PC-9 (cell line): ENCODE measurements around the gene BRD3OS. TPM values are rescaled to one million over a fixed set of nuclear protein-coding genes. Genes with fewer than 3 reads are reported as not detected.

Experiments
- BruUV-seq: library from RNA; stranded (reverse); fragments of 400-500 nt; replicated peaks from 2 replicates; lab custom pipeline; 2021; lab: Mats Ljungman, UMichigan
- CTCF ChIA-PET: fragments of 300-600 bp; sonication (Branson Sonifier 250); formaldehyde crosslinking; loops from one replicate; lab custom pipeline; 2022; ENCODE audit warnings: antibody characterized with exemption; lab: Charles Lee
- POLR2A ChIA-PET: fragments of 300-600 bp; sonication (Branson Sonifier 250); formaldehyde crosslinking; loops from one replicate; lab custom pipeline; 2022; ENCODE audit warnings: antibody characterized with exemption; ENCODE audit not compliant: unreplicated experiment; lab: Charles Lee
- DNase-seq, 2 experiments: peaks; one replicate each; pipeline versions ENCODE4 v3.0.0 to v3.0.0-alpha.2; 2015 to 2022; ENCODE audit warnings: mixed read lengths in 1 of 2
- H2AFZ ChIP-seq: fragments of 200-600 bp; sonication (generic); 2 replicates; pipeline ENCODE4 v1.8.1; 2017; ENCODE audit warnings: antibody characterized with exemption
- H3F3A ChIP-seq: fragments of 200-600 bp; sonication (generic); 2 replicates; pipeline ENCODE4 v1.8.1; 2017; ENCODE audit warnings: antibody characterized with exemption, mild to moderate bottlenecking, low read depth; ENCODE audit not compliant: insufficient read depth
- H3K27ac ChIP-seq: fragments of 200-600 bp; sonication (generic); 2 replicates; pipeline ENCODE4 v1.6.1; 2016; ENCODE audit warnings: mixed run types
- H3K27me3 ChIP-seq: fragments of 200-600 bp; sonication (generic); 2 replicates; pipeline ENCODE4 v1.6.1; 2016; ENCODE audit warnings: low read depth, mixed run types; ENCODE audit not compliant: insufficient read depth
- H3K36me3 ChIP-seq: fragments of 200-600 bp; sonication (generic); 2 replicates; pipeline ENCODE4 v1.6.1; 2016; ENCODE audit warnings: low read depth, mixed run types
- H3K4me1 ChIP-seq: fragments of 200-600 bp; sonication (generic); replicated peaks from 2 replicates; pipeline ENCODE4 v1.6.1; 2016; ENCODE audit warnings: mixed run types; ENCODE audit not compliant: insufficient read depth
- H3K4me2 ChIP-seq: fragments of 200-600 bp; sonication (generic); 2 replicates; pipeline ENCODE4 v1.6.1; 2017; ENCODE audit warnings: mixed run types
- H3K4me3 ChIP-seq: fragments of 200-600 bp; sonication (generic); 2 replicates; pipeline ENCODE4 v1.6.1; 2016; ENCODE audit warnings: mixed run types
- H3K79me2 ChIP-seq: fragments of 200-600 bp; sonication (generic); 2 replicates; pipeline ENCODE4 v1.6.1; 2017; ENCODE audit warnings: low read depth, mixed run types
- H3K9me2 ChIP-seq: fragments of 200-600 bp; sonication (generic); 2 replicates; pipeline ENCODE4 v1.8.1; 2017; ENCODE audit warnings: mild to moderate bottlenecking; ENCODE audit not compliant: insufficient read depth
- H3K9me3 ChIP-seq: fragments of 200-600 bp; sonication (generic); 2 replicates; pipeline ENCODE4 v1.8.1; 2016; ENCODE audit warnings: low read depth; ENCODE audit not compliant: insufficient read depth
- H4K20me1 ChIP-seq: fragments of 200-600 bp; sonication (generic); 2 replicates; pipeline ENCODE4 v1.8.1; 2017; ENCODE audit not compliant: insufficient read depth
- EZH2 ChIP-seq: fragments of 200-600 bp; sonication (generic); IDR thresholded peaks from 2 replicates; pipeline ENCODE4 v1.8.0; 2017; ENCODE audit warnings: antibody characterized with exemption, low read depth
- intact Hi-C: fragments of 100-400 bp; cut with micrococcal nuclease; formaldehyde crosslinking; loops from one replicate; pipeline ENCODE4 v1.10.0; 2022; ENCODE audit not compliant: unreplicated experiment
- total RNA-seq: library from RNA; stranded (reverse); gene quantifications from 2 replicates; pipeline ENCODE4 v1.2.3, GENCODE V29; 2021
- TF ChIP-seq, protein P1 (sequence below): fragments of 200-600 bp; sonication (generic); conservative IDR thresholded peaks from 2 replicates; pipeline ENCODE4 v1.6.1; 2017; ENCODE audit warnings: mixed run types, antibody characterized with exemption, mild to moderate bottlenecking, moderate library complexity

The BRD3OS gene
- total RNA-seq, 1 experiment from 2014 or later, result 26.2 TPM

DNA sequence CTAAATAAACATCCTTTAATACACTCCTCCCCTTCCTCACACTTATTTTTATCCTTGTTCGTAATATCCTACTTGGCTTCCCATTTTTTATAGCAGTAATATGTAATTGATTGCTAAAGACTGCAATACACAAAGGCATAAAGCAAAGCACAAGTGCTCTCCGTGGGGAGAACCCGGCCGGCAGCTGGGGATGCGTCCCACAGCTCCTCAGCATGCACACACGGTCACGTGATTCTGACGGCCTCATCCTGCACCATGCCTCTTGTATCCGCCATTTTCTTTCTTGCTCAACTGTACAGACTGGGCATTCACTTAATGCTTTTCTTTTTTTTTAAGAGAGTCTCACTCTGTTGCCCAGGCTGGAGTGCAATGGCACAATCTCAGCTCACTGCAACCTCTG, 2.8 kb downstream of the BRD3OS start:
- intact Hi-C loops, result no loop called here
- H3K79me2 ChIP-seq, result no peaks in the 10 kb centered on the region
- CTCF ChIA-PET, result interaction anchor here (0.6 kb wide), 1 partner anchor 37 kb away, joined by 3 read pairs; no protein-coding TSS in a partner anchor
- H3K36me3 ChIP-seq, result no peaks in the 10 kb centered on the region
- POLR2A ChIA-PET, result no interaction called here
- peaks cover 18% of the 10 kb centered on the region; the same call in 1 of the 2 replicates for H3F3A ChIP-seq
- H3K9me3 ChIP-seq, result no peaks in the 10 kb centered on the region
- H3K4me1 ChIP-seq, result peaks cover 10% of the 10 kb centered on the region
- H3K4me2 ChIP-seq, result no peak overlapping the region
- H3K27ac ChIP-seq, result no peak overlapping the region
- TF ChIP-seq, protein P1, sequence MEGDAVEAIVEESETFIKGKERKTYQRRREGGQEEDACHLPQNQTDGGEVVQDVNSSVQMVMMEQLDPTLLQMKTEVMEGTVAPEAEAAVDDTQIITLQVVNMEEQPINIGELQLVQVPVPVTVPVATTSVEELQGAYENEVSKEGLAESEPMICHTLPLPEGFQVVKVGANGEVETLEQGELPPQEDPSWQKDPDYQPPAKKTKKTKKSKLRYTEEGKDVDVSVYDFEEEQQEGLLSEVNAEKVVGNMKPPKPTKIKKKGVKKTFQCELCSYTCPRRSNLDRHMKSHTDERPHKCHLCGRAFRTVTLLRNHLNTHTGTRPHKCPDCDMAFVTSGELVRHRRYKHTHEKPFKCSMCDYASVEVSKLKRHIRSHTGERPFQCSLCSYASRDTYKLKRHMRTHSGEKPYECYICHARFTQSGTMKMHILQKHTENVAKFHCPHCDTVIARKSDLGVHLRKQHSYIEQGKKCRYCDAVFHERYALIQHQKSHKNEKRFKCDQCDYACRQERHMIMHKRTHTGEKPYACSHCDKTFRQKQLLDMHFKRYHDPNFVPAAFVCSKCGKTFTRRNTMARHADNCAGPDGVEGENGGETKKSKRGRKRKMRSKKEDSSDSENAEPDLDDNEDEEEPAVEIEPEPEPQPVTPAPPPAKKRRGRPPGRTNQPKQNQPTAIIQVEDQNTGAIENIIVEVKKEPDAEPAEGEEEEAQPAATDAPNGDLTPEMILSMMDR, result no peak
- TF ChIP-seq EZH2, result no peak
- no TSS peak for BruUV-seq
- no peak for DNase-seq
- no peaks in the 10 kb centered on the region for H3K27me3 ChIP-seq
- no peaks in the 10 kb centered on the region for H3K9me2 ChIP-seq
- no peaks in the 10 kb centered on the region for H4K20me1 ChIP-seq
- H2AFZ ChIP-seq, result no peak overlapping the region
- H3K4me3 ChIP-seq, result no peak overlapping the region

DNA sequence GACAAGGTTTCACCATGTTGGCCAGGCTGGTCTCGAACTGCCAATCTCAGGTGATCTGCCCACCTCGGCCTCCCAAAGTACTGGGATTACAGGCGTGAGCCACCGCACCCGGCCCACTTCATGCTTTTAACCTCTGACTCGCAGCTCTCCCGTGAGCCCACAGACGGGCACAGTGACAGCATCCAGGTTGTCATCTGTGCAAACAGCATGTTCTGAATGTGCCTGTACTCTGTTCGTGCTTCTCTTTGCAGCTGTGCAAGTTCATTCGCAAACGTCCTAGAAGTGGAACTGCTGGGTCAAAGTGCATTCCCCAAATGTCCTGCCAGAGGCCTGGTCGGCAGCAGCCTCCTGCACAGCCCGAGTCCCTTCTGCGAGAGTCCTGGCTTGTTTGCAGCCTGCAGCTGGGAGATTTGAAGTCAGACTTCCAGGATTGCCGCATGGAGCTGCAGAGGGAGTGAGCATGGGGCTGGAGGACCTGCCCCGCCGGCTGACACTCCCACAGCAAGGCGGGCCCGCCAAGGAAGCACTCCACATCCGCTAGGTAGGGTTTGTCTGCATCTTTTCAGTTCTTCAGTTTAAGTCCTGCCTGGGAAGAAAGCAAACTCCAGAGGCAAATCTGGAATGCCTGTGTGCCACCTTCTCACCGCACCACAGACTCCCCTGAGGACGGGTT, 3.4 kb downstream of the BRD3OS start:
- no TSS peak for BruUV-seq
- Histone ChIP-seq H2AFZ (no peak overlapping the region), H3K4me1 (peaks cover 10% of the 10 kb centered on the region), H3K9me2 (no peaks in the 10 kb centered on the region), H3K4me3 (no peak overlapping the region), H4K20me1 (no peaks in the 10 kb centered on the region), H3K36me3 (no peaks in the 10 kb centered on the region), H3K9me3 (no peaks in the 10 kb centered on the region), H3K79me2 (no peaks in the 10 kb centered on the region), H3F3A (peaks cover 18% of the 10 kb centered on the region; the same call in 1 of the 2 replicates), H3K4me2 (no peak overlapping the region), H3K27me3 (no peaks in the 10 kb centered on the region), H3K27ac (no peak overlapping the region)
- DNase-seq, result no peak
- ChIA-PET CTCF (no interaction called here), POLR2A (no interaction called here)
- intact Hi-C loops, result no loop called here
- TF ChIP-seq, protein P1, result no peak

DNA sequence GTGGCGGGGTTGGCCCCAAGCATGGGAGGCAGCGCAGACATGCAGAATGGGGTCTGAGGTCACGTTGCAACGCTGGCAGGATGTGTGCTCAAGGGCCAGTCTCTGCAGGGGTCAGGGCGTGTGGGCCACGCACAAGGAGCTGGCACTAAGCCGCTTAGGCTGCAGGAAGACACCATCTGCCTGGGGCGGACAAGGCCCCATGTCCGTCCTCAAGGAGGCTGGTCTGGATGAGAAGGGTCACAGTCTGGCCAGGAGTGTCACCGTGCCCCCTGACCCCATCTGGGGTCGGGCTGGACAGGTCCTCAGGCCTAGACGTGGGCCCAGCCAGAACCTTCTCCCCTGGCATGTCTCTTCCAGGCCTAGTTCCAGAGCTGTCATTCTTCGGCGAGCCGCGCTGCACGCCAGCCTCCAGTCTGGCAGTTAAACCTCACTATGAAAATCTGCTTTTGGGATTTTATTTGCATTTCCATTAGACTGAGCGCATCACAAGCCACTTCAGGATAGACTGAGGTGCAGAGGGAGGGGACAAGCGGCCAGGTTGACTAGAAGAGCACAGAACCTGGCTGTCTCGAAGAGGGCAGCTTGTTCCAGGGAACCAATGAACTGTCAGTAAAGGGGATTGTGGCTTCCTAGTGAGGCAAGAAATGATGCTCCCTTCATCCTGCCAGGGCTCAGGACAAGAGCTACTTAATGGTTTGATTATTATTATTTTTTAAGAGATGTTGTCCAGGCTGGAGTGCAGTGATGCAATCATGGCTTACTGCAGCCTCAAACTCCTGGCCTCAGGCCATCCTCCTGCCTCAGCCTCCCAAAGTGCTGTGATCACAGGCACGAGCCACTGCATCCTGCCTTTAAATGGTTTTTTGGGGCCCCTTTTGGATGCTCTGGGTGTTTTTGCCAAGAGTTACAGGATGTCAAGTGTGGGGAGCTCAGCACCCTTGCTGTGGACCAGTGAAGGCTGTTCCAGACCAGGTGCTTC, 4.3 kb downstream of the BRD3OS start:
- DNase-seq, result no peak
- H2AFZ ChIP-seq, result no peak overlapping the region
- H3K27ac ChIP-seq, result no peak overlapping the region
- TF ChIP-seq, protein P1, result no peak
- no peak for TF ChIP-seq EZH2
- no peaks in the 10 kb centered on the region for H3K79me2 ChIP-seq
- POLR2A ChIA-PET, result no interaction called here
- H3F3A ChIP-seq, result peaks cover 13% of the 10 kb centered on the region; the same call in 1 of the 2 replicates
- no peak overlapping the region for H3K4me3 ChIP-seq
- H3K27me3 ChIP-seq, result no peaks in the 10 kb centered on the region
- H4K20me1 ChIP-seq, result no peaks in the 10 kb centered on the region
- BruUV-seq, result no TSS peak
- H3K9me2 ChIP-seq, result no peaks in the 10 kb centered on the region
- H3K4me1 ChIP-seq, result peaks cover 5% of the 10 kb centered on the region
- H3K4me2 ChIP-seq, result no peak overlapping the region
- 0 out of 2 replicates have a peak, but pooled peaks cover 4% of the 10 kb centered on the region for H3K36me3 ChIP-seq
- intact Hi-C loops, result no loop called here
- no peaks in the 10 kb centered on the region for H3K9me3 ChIP-seq
- CTCF ChIA-PET, result no interaction called here
